Measurements from ENCODE around the gene TRAF3IP3. TPM values are rescaled to one million over a fixed set of nuclear protein-coding genes. Genes with fewer than 3 reads are reported as not detected.

The TRAF3IP3 gene
- total RNA-seq, 4 donors from 2014 or later, result 1.6 to 3.1 (median 2.0) TPM; not detected in 1

DNA sequence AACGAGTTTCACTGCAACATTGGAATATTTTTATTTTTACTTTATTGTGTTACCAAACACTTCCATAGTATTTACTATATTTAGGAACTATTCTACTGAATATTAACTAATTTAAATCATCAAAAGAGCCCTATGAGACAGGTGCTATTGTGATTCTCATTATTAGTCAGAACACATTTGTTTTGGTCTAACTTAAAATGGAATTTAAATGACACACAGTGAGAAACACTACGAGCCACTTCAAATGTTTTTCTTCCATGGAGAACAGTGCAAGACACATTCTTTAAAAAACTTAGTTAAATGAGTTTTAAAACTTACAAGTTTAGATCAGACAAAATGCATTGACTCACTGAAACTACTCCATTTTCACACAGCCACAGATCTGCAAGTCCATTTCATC, 6.6 kb upstream of the TRAF3IP3 start:
- Histone ChIP-seq H3K4me1 (peaks cover 12% of the 10 kb centered on the region), H3K9me3 (no peaks in the 10 kb centered on the region), H3K27ac (no peak overlapping the region), H3K36me3 (no peaks in the 10 kb centered on the region), H3K27me3 (no peaks in the 10 kb centered on the region), H3K4me3 (no peak overlapping the region)
- DNase-seq (ENCODE audit: low spot score in 2 of 2), result no peak
- WGBS, result 63% methylated on average over 2 of the region's 2 CpGs
- TF ChIP-seq POLR2AphosphoS5 (IDR thresholded peaks at IDR 0.05) (no peak), POLR2A (IDR thresholded peaks at IDR 0.05) (no peak), EP300 (IDR thresholded peaks at IDR 0.05) (no peak)
- TF ChIP-seq, protein P1, sequence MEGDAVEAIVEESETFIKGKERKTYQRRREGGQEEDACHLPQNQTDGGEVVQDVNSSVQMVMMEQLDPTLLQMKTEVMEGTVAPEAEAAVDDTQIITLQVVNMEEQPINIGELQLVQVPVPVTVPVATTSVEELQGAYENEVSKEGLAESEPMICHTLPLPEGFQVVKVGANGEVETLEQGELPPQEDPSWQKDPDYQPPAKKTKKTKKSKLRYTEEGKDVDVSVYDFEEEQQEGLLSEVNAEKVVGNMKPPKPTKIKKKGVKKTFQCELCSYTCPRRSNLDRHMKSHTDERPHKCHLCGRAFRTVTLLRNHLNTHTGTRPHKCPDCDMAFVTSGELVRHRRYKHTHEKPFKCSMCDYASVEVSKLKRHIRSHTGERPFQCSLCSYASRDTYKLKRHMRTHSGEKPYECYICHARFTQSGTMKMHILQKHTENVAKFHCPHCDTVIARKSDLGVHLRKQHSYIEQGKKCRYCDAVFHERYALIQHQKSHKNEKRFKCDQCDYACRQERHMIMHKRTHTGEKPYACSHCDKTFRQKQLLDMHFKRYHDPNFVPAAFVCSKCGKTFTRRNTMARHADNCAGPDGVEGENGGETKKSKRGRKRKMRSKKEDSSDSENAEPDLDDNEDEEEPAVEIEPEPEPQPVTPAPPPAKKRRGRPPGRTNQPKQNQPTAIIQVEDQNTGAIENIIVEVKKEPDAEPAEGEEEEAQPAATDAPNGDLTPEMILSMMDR (IDR thresholded peaks at IDR 0.05), result no peak

DNA sequence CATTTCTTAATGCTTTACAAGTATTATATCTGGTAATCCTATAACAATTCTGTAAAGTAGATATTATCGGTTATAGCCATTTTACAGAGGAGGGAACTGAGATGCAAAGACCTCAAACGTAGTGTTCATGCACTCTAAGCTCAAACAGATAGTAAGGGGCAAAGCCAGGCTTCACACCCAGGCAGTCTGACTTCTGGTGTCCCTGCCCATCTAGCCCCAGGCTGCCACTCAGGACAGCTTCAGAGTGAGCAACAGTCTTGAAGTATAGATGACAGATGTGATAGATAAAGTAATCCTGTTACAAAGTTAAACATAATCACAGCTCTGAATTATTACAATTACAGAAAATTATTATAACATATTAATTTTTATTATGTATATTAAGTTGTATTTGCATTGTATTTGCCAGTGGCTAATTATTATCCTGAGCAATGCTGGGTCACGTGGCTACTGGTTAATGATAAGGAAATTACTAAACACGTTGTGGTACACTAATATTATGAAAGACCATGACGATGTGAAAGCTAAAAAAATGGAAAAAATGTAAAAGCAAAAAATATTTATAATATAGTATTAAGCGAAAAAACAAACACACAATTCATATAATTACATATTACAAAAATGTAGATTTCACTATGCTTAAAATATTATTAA, 6.1 kb upstream of the TRAF3IP3 start:
- no peaks in the 10 kb centered on the region for H3K36me3 ChIP-seq

DNA sequence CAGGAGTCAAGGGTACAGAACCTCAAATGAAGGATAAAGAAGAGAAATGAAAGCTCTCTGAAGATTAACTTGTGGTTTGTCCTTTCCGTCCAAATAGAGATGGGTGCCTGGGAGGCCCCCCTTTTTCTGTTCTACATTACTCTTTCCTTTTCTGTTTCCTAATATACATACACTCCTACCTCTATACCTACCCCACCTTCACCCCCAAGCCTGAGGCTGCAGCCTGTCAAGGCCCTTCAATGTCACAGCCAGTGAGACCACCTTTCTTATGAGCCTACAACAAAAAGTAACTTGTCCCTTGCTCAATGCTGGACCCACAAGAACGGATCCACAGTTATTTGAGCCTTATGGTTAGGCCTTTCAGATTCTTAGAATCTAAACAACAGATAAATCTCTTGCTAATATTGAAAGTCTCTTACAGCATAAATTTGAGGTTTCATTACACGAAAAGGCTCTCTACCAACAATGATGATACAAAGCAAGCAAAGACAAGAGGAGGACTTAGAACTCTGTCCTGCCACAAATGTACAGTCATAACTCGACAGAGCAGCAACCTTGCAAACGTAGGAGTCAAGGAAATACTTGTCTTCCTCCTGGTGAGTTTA, 4.1 kb upstream of the TRAF3IP3 start:
- Histone ChIP-seq H3K9me3 (no peaks in the 10 kb centered on the region), H3K27ac (no peak overlapping the region), H3K4me1 (peaks cover 12% of the 10 kb centered on the region), H3K4me3 (no peak overlapping the region), H3K36me3 (no peaks in the 10 kb centered on the region), H3K27me3 (no peaks in the 10 kb centered on the region)
- TF ChIP-seq POLR2AphosphoS5 (IDR thresholded peaks at IDR 0.05) (no peak), EP300 (IDR thresholded peaks at IDR 0.05) (no peak), POLR2A (IDR thresholded peaks at IDR 0.05) (no peak)
- TF ChIP-seq, protein P1 (IDR thresholded peaks at IDR 0.05), result no peak
- DNase-seq (ENCODE audit: low spot score in 2 of 2), result no peak
- 81% methylated on average over 5 of the region's 5 CpGs for WGBS

More for the DNA sequence above, 6.1 kb upstream of the TRAF3IP3 start:
- TF ChIP-seq, protein P1 (IDR thresholded peaks at IDR 0.05), result no peak
- TF ChIP-seq POLR2AphosphoS5 (IDR thresholded peaks at IDR 0.05) (no peak), EP300 (IDR thresholded peaks at IDR 0.05) (no peak)
- Histone ChIP-seq H3K4me3 (no peak overlapping the region), H3K27me3 (no peaks in the 10 kb centered on the region), H3K4me1 (peaks cover 12% of the 10 kb centered on the region), H3K9me3 (no peaks in the 10 kb centered on the region), H3K27ac (no peak overlapping the region)
- WGBS, result 71% methylated on average over 6 of the region's 6 CpGs
- no peak for DNase-seq (ENCODE audit: low spot score in 2 of 2)

DNA sequence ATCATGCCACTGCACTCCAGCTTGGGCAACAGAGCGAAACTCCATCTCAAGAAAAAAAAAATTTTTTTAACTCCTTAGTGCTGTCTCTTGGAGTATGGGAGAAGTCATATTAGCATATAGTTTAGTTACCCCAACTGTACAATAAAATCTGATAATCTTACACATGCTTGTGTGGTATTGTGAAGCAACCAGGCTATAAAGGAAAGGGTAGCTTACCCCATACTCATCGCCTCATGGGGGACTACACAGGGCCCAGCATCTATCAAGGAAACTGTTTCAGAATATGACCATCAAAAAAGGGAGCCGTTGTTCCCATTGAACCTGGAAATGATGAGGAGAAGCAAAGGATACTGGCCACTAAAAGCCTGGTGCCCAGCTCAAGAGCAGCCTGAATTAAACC, 3.0 kb upstream of the TRAF3IP3 start:
- no peaks in the 10 kb centered on the region for H3K9me3 ChIP-seq
- 89% methylated on average over 3 of the region's 3 CpGs for WGBS

DNA sequence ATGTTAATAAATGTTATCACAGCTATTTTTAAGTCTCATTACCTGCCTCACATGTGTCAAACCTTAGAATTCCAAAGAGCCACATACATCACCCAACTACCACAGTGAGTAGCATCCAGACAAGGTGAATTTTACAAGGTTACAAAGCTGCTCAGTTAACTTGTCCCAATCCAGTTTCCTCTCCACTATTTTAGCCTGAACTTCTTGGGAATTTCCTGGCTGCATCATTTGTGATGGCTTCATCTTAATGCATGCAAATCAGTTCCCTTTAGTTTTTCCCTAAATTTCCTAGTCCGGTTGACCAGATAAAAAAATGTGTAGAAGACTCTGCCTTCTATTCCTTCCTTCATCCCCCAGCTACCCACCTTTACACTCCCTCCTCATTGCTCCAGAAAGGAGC, 597 bp upstream of the TRAF3IP3 start:
- no peak for DNase-seq (ENCODE audit: low spot score in 2 of 2)
- Histone ChIP-seq H3K27ac (no peak overlapping the region), H3K27me3 (no peaks in the 10 kb centered on the region), H3K4me3 (no peak overlapping the region), H3K36me3 (no peaks in the 10 kb centered on the region), H3K9me3 (no peaks in the 10 kb centered on the region), H3K4me1 (no peaks in the 10 kb centered on the region)
- WGBS, result 76% methylated on average over 1 of the region's 1 CpG
- TF ChIP-seq POLR2AphosphoS5 (IDR thresholded peaks at IDR 0.05) (no peak), EP300 (IDR thresholded peaks at IDR 0.05) (no peak), POLR2A (IDR thresholded peaks at IDR 0.05) (no peak)
- TF ChIP-seq, protein P1 (IDR thresholded peaks at IDR 0.05), result no peak

More for the DNA sequence above, 3.0 kb upstream of the TRAF3IP3 start:
- Histone ChIP-seq H3K27me3 (no peaks in the 10 kb centered on the region), H3K4me3 (no peak overlapping the region), H3K4me1 (peaks cover 1% of the 10 kb centered on the region), H3K27ac (no peak overlapping the region), H3K36me3 (no peaks in the 10 kb centered on the region)
- no peak for DNase-seq (ENCODE audit: low spot score in 2 of 2)
- TF ChIP-seq POLR2AphosphoS5 (IDR thresholded peaks at IDR 0.05), result no peak
- TF ChIP-seq EP300 (IDR thresholded peaks at IDR 0.05), result no peak
- TF ChIP-seq, protein P1 (IDR thresholded peaks at IDR 0.05), result no peak
- no peak for TF ChIP-seq POLR2A (IDR thresholded peaks at IDR 0.05)
